A172 (cell line): ENCODE measurements around the gene DISP1. TPM values are rescaled to one million over a fixed set of nuclear protein-coding genes. Genes with fewer than 3 reads are reported as not detected.
"Not testable (repeated sequence)": the region's sequence is repeated elsewhere in the genome, so short reads cannot be mapped to it uniquely, and the experiment has no call there.

Experiments used
- DNase-seq: peaks from one replicate; pipeline ENCODE4 v3.0.0-alpha.2; 2015; ENCODE audit warnings: low spot score
- total RNA-seq: library from RNA; depleted of rRNA; stranded (reverse); fragments of >200 nt; shearing (Covaris generic); gene quantifications from 2 replicates; pipeline ENCODE4 v1.2.3, GENCODE V29; 2014

DISP1 gene
- total RNA-seq, 1 experiment from 2014 or later, result 5.0 TPM

- DNase-seq, result peak; percentile 40
Measured at GRCh38 chr1:222798116-222798515, 16.7 kb upstream of the DISP1 start.

DNA sequence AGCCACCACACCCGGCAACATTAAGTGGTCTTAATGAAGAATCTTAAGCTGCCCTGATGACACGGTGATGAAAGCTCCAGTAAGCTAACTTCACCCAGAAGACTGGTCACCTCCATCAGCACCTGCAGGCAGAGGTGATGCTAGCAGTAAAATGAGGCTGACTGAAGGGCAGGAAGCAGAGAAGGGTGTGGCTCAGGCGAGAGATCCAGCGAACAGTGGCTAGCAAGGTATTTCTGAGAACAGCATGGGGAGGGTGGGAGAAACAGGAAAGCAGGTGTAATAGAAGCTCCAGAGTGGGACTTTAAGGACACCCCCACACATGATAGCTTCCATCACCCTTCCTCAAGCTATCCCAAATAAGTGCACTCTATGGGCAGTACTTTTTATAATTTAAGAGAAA lies 15.9 kb upstream of the DISP1 start:
- DNase-seq, result no peak

- DNase-seq, result no peak
Measured at GRCh38 chr1:222801067-222801466, 13.8 kb upstream of the DISP1 start.

- no peak for DNase-seq
Measured at GRCh38 chr1:222811671-222812070, 3.2 kb upstream of the DISP1 start.

DNA sequence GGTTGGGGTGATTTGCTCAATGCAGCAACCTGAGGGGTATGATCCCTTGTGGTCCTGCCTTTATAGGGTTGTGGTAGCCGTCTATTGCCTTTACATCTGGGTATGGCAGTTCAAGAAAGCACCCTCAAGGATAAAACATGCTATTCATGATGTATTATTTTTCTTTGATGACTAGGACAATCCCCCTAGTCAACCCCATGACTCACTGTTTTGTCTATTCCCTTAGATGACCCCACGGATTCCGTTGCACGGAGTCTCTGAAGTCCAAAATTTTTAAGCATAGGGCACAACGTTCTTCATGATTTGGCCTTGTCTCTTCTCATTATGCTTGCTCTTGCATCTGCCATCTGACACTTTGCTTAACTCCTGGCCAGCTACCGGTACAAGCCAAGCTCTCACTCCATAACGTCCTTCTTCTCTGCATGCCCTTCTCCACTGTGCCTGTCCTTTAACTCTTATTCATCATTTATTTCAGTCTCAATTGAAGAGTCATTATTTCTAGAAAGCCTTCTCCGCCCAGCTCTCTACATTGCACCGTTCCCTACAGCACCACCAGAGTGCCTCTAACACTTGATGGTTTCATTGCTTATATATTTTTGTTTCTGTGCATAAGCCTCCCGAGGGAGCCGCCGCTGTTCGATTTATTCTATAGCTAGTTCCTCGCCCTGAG lies 838 bp upstream of the DISP1 start:
- DNase-seq, result no peak

DNA sequence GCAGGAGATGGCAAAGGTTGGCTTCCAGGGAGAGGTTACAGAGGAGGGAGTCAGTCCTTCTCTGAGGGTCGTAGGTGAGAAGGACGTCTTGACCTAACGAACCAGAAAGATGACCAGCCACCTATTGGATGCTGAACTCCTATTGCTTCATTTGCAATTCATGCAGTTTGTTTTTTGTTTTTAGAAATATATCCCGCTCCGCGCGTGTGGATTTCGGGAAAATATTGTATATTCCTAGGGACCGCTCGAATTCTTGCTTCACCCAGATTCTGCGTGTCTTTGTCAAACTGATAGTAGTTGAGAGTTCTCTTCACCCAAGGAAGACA lies 564 bp downstream of the DISP1 start:
- DNase-seq, result no peak

GRCh38 chr1:222817529-222817928 lies 2.7 kb downstream of the DISP1 start:
- peak; percentile 99 for DNase-seq

DNA sequence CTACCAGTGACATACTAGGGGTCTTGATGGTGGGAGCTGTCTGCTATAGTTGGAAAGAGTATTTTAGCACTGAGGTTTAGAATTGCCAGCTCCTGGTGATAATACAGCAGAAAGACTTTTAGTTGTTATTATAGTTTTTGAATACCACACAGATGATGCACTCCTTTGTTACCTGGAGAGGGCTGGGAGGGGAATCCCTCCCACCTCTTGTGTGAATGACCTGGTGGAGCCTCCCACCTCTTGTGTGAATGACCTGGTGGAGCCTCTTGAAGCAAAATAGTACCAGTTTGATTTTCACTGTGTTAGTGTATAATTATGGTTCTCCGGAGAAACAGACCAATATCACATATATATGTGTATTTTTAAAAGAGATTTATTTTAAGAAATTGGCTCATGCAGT lies 3.3 kb downstream of the DISP1 start:
- no peak for DNase-seq

- DNase-seq, result no peak
Measured at GRCh38 chr1:222820171-222820712, 5.4 kb downstream of the DISP1 start.

DNA sequence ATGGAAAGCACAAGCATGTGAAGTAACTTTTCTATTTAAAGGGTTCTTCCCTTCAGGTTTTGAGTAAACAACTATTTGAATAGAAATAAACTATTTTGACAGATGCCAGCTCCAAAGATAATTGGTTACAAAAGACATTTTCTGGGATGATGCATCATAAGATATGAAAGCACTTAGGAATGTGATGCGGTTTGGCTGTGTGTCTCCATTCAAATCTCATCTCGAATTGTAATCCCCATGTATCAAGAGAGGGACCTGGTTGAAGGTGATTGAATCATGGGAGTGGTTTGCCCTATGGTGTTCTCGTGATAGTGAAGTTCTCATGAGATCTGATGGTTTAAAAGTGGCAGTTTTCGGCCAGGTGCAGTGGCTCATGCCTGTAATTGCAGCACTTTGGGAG lies 6.4 kb downstream of the DISP1 start:
- peak; percentile 70 for DNase-seq

- DNase-seq, result no peak
Measured at GRCh38 chr1:222823695-222824094, 8.9 kb downstream of the DISP1 start.

- no peak for DNase-seq
Measured at GRCh38 chr1:222824641-222825040, 9.8 kb downstream of the DISP1 start.

- no peak for DNase-seq
Measured at GRCh38 chr1:222828939-222829338, 14.1 kb downstream of the DISP1 start.

GRCh38 chr1:222829868-222830267 lies 15.0 kb downstream of the DISP1 start:
- DNase-seq, result peak; percentile 27

- DNase-seq, result no peak
Measured at GRCh38 chr1:222833356-222833876, 18.6 kb downstream of the DISP1 start.

- DNase-seq, result no peak
Measured at GRCh38 chr1:222843469-222844410, 28.9 kb downstream of the DISP1 start.

DNA sequence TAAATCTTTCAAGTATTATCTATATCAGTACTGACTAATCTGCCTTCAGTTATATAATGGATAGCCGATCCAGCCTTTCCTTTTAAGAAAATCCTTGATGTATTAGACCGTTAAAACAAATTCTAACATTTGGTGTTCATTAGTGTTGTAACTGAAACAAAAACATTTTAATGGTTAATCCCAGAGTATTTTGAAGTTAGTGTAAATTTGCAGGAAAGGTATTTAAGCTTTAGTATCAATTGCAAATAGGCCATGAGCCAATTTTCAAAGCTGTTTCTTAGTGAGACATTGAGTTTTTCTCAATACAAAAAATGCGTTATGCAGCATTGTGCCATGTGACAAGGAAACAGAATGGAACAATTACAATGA lies 29.6 kb downstream of the DISP1 start:
- DNase-seq, result no peak

DNA sequence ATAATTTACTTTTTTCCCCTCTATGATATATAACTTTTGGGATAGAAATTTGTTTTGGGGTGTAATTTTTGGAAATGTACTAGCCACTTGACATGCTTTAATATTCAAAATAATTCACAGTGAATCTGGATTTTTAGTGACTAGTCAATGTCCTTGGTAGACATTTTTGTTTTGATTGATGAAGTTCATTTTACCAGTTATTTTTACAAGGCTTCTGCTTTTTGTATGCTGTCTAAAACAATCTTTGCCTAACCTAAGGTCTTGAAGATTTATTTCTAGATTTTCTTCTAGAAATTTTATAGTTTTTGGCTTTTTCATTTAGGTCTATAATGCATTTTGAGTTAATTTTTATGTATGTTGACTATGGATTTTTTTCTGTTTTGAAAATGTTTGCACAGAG lies 30.9 kb downstream of the DISP1 start:
- DNase-seq, result no peak

DNA sequence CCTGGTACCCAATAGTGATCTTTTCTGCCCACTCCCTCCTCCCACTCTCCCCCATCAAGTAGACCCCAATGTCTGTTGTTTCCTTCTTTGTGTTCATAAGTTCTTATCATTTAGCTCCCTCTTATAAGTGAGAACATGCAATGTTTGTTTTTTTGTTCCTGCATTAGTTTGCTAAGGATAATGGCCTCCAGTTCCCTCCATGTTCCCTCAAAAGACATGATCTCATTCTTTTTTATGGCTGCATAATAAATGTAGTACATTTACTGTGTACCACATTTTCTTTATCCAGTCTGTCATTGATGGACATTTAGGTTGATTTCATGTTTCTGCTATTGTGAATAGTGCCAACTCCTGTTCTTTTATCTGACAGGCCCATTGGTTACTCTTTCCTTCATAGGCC lies 35.7 kb downstream of the DISP1 start:
- DNase-seq, result not testable (repeated sequence)

GRCh38 chr1:222852326-222852725 lies 37.5 kb downstream of the DISP1 start:
- peak; percentile 4 for DNase-seq

DNA sequence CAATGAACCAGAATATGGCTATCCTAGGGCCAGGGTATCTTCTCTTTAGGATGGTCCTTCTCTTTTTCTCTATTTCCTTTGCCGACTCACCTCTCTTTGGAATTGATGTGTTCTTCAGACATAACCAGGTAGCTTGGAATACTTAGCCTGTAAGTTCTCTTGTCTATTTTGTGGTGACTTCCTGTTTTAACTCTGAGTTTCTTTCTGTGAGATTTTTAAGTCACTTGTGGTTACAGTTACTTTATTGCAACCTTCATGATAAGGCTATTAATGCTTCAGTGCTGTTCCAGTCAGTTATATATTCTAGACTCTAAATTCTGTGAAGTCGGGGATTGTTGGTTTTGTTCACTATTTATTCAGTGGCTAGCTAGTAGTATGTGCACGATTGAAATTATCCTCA lies 46.2 kb downstream of the DISP1 start:
- DNase-seq, result no peak
